CD4-positive, alpha-beta T cell treated with Interleukin-15 for 1 hour (primary cell): ENCODE results near the gene IQCH.
"Not testable (repeated sequence)": the region's sequence is repeated elsewhere in the genome, so short reads cannot be mapped to it uniquely, and the experiment has no call there.

Experiments used
- DNase-seq: peaks from one replicate; pipeline ENCODE4 v3.0.0-alpha.2; 2020

The IQCH gene

DNA sequence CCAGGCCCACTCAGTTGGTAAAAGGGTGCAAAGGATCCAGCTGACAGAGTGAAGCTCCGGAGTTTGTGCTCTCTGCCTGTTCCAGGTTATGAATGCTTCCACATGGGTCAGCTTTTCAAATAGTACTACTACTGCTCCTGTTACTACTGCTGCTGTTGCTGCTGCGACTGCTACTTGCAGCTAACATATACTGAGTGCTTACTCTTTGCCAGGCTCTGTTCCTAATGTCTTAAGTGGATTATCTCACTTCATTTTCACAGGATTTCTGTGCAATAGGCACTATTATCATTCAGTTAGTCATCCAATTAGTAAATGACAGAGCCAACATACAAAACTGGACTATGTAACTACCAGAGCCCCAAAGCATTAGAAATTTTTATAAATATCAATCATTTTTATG lies 106.5 kb downstream of the IQCH start:
- DNase-seq: no peak

DNA sequence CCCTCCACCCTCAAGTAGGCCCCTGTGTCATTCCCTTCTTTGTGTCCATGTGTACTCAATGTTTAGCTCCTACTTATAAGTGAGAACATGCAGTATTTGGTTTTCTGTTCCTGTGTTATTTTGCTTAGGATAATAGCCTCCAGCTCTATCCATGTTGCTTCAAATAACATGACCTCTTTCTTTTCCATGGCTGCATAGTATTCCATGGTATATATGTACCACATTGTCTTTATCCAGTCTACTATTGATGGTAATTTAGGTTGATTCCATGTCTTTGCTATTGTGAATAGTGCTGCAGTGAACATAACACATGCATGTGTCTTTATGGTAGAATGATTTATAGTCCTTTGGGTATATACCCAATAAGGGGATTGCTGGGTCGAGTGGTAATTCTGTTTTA lies 109.1 kb downstream of the IQCH start:
- DNase-seq: not testable (repeated sequence)

DNA sequence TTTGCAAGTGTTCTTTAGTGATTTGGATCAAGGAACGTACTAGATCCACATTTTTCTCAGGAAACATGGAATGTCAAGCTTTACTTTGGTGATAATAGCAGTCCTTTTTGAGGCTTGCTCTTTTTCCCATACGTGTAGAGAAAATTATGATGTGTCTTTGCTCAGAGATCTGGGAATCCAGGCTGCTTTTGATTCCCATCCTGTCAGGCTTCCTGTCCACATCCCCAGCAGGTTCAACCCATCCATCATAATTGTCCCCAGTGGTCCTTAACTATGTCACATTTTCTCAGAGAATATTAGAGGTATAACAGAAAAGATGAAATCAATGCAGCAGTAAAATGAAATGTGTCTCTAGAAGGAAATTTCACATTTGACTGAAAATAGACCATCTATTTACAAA lies 111.4 kb downstream of the IQCH start:
- DNase-seq: no peak

DNA sequence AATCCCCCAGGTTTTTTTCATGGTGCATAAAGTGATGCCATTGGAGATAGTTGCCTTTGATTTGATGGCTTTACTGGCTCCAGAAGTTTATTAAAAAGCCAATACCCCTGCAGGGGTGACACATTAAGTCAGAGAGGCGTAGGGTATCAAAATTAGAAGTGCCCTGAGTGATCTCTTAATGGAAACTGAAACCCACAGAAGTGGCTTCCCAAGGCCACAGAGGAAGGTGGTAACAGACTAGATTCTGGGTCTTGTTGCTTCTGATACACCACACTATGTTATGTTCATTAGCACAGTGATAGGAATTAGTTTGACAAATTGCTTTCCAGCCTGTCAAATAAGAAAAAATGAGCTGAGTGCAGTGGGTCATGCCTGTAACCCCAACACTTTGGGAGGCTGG lies 112.3 kb downstream of the IQCH start:
- DNase-seq: no peak

DNA sequence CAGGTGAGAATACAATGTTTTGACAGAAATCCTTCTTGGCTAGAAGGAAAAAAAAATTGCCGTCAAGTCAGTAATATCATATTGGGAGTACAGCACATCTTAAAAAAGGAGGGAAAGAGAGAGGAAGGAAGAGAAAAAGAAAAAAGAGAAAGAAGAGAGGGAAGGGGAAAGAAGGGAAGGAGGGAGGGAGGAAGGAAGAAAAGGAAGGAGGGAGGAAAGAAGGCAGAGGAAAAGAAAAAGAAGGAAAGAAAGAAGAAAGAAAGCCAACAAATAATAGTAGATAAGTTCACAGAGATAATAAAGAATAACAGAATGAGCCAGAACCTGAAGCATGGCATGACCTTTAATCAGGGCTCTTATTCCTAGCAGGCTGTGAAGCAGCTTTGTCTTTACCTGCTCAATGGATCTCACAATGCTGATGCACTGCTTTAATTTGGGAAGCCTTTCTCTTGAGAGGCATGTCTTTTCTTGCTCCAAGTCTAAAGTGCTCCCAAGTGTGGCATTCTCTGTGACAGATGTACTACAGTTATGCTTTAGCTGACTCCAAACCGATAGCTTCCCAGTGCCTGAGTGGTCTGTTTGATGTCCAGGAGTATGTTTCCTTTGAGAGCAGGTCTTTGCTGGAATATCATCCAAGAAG lies 114.9 kb downstream of the IQCH start:
- no peak for DNase-seq

DNA sequence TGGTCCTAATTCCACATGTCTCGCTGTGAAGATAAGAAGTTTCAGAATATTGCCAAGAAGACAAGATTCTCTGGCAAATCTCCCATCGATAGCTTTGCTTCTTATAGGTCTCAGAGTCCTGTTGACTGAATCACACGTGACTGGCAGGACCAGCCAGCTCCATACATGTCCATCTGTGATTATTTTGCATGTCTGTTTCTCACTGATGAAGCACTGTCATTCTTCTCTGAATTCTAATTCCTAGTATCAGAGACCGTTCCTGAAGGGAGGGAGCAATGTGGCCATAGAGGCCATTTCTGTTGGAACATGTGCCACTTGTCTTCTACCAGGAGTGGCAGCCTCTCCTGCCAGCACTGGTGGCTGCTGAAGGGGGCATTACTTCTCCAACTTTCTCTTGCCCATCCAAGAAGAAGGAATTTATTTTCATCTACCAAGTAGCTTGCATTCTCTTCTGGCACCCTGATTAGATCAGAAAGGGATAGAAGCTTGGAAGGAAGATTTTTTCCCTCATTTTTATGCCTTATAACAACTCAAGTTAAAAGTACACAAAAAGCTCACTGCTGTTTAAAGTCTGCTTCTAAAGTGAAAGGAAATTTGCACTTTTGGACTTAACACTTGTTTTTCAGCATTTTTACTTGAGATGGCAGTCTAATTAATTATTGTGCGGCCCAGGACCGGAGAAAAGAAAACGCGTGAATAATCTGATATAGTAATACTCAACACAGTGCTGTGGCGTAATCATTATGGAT lies 115.8 kb downstream of the IQCH start:
- no peak for DNase-seq

DNA sequence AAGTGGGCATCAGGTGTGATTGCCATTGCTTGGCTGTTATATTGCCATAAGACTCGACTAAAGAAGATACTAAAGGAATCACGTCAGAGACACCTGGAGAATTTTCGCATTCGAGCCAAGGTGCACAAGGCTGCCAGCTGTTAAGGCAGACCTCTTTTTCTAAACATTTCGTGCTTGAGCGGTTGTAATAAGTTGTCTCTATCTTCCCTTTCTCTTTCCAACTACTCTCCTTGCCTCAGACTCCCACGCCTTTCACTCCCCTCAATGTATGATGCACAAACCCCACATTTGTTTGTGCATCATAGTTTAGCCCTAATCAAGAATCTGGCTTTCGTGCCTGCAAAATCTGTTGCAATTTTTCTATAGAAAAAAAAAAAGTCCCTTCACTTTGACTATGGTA lies 118.0 kb downstream of the IQCH start:
- DNase-seq: no peak

DNA sequence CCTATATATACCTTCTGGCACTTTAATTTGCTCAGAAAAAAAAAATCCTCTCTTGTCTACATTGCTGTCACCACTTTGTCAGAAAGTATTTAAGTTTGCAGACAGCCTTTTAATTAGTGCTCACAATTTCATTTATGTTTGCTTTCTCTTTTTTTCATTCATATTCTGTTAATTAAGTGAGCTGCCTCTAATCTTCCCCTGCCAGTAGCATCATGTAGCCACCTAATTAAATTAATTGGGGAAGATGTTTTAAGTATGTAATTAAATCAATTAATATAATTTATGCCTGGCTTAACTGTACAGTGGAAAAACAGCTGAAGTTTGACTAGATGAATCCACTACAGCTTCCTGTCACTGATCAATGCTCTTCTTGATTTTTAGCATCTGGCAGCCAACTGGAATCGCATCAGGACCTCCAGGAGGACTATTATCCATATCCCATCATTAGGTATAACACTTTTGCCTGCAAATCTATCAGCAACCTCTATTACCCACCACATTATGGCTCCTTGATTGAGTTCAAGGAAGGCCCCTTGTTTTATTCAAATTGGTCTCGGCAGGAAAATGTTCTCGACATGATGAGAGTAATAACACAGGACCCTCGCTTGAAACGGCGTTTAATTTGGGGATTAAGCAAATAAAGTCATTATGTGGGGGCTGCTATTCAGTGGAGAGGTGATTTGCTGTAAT lies 118.5 kb downstream of the IQCH start:
- DNase-seq: no peak

DNA sequence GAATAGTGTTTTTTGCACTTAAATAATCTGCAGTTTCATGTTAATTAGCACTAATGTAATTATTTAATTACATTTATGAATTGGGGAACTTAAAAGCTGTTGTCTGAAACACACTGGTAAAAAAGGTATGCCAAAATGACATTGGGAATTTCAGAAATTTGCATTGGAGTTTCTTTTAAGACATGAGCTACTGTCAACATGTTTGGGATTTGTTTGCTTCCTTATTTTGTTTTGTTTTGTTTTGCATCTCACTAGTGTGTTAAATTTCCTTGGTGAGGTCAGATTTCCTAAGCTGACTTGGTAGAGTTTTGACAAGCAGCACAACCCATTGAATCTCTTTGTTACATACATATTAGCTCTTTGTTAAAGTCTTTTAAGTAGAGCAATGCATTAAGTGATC lies 119.4 kb downstream of the IQCH start:
- DNase-seq: no peak

DNA sequence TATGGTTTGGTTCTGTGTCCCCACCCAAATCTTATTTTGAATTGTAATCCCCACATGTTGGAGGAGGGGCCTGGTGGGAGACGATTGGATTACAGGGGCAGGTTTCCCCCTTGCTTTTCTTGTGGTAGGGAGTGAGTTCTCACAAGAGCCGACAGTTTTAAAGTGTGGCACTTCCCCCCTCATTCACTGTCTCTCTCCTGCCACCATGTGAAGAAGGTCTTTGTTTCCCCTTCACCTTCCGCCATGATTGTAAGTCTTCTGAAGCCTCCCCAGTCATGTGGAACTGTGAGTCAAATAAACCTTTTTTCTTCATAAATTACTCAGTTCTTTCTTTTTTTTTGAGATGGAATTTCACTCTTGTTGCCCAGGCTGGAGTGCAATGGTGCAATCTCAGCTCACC lies 124.9 kb downstream of the IQCH start:
- no peak for DNase-seq

DNA sequence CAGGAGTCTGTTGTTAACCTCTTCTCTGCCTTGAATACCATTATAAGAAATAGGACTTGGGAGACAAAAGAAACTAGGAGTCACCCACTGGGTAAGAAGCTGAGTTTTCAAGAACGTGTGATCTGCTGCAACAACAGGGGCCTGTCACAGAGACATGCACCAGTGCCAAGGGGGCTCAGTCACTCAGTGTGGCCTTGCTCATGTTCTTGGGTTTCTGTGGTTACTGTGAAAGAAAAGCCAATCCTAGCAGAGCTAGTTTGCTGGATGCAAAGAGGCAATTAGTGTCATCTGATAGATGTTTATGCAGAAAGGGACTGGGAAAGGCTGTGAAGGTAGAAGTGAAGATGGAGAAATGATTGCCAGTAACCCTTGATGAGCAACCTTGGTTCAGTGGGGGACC lies 126.3 kb downstream of the IQCH start:
- no peak for DNase-seq

DNA sequence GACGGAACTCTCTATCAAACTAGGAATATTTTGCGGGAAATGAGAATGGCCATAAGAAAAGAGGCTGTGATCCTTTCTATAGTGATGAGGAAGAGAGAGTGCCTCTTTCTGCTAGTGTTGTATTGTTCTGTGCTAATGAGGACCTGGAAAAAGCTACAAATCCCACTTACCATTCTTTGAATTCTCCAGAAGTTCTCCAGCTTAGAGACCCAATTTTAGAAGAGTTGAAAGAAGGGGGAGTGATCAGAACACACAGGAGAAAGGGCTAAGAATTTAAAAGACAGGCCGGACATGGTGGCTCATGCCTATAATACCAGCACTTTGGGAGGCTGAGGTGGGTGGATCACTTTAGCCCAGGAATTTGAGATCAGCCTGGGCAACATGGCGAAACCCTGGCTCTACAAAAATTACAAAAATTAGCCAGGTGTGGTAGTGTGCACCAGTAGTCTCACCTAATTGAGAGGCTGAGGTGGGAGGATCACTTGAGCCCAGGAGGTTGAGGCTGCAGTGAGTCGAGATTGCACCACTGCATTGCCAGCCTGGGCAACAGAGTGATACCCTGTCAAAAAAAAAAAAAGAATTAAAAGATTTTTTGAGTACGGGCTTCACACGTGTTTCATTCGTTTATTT lies 126.9 kb downstream of the IQCH start:
- DNase-seq: no peak

DNA sequence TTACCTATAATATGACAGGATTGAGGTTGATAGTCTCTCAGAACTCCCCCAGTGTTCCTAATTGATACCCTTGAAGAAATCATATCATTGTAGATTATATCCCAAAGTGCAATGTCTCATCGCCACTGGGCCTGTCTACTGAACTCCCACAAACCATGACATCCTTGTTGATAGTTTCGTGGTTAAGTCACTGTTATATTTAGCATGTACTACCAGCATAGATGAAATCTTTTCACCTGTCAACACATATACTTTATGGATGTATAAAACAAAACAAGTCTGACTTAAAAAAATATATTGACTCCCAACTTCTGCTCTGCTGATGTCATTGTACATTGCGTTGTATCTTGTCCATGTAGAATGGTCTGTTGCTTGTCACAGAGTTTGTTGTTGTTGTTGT lies 128.1 kb downstream of the IQCH start:
- no peak for DNase-seq

DNA sequence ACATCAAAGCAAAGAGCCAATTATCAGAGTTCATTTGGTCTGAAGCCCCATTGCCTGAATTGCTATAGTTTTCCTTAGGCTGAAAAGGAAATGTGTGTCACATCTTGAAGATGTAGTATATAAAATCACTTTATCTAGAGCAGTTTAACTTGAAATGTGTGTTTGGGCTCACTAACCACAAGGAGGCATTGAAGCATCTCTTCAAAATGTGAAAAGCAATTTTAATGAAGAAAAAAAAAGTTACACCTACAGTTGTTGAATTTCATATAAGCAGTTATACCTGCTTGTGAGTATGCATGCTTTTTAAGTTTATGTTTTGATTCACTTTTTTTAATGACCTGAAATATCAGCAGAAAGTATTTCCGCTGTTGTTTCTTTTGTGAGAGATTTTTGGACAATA lies 129.3 kb downstream of the IQCH start:
- no peak for DNase-seq

DNA sequence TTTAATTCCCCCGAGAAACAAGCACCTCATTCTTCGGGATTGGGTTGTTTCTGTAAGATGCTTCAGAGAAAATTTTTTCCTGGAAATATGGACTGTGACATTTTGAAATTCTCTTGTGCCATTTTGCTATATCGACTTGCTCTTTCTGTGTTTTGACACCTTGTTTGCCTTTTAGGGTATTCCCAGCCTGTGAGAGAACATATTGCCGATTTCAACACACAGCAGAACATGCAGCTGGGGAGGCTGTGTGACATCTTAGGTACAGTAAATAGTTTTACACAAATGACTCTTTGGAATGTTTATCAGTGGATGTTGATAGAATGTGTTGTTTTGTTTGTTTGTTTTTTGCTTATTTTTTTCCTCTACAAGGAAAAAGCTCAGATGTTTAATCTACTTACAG lies 130.2 kb downstream of the IQCH start:
- no peak for DNase-seq

DNA sequence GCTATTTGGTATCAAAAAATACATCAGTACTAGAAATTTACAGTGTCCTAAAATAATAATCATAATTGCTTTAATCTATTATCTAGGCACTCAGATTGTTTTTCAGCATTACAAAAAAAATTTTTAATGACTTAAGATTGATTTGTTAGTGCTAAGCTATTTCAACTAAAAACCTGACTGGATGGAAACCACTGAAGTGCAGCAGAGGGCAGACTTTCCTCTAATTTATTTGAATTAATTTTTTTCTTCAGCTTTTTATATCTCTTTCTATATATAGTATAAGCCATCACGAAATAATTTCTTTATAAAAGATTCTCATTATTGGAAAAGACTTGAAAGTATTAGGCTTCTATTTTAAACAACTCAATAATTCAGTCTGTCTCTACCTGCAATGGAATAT lies 131.4 kb downstream of the IQCH start:
- DNase-seq: no peak

DNA sequence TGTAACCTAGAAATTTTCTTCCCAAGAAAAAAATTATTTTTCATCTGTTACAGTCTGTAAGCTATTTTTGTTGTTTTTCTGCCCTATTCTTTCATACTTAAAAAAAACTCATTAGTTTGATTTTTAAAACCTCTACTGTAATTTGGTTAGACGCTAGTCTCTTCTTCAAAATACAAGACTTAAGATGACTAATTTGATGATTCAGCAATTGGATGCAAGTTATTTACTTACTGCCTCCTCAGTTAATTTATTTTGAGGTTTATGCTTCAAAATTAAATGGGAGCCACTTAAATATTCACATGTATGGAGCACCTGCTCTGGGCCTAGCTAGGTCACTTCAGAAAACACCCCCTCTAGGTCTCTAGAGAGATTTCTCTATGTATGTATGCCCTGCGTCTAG lies 132.4 kb downstream of the IQCH start:
- DNase-seq: no peak

DNA sequence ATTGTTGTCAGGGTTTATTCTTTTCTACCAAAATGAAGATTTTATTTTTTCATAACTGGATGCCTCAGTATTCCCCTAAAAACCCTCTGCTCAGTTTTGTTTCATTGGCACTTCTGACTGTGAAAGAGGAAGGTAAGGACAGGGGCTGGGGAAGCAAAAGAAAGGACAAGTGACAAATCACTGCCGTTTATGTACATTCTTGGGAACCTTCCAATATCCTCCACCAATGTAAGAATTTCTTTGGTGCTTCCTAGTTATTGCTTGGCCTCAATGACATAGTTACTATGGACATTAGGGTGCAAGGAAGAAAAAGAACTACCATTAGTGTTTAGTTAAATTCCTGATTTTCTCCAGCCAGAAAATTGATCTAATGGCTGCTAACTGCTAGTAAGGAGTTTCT lies 135.4 kb downstream of the IQCH start:
- no peak for DNase-seq

DNA sequence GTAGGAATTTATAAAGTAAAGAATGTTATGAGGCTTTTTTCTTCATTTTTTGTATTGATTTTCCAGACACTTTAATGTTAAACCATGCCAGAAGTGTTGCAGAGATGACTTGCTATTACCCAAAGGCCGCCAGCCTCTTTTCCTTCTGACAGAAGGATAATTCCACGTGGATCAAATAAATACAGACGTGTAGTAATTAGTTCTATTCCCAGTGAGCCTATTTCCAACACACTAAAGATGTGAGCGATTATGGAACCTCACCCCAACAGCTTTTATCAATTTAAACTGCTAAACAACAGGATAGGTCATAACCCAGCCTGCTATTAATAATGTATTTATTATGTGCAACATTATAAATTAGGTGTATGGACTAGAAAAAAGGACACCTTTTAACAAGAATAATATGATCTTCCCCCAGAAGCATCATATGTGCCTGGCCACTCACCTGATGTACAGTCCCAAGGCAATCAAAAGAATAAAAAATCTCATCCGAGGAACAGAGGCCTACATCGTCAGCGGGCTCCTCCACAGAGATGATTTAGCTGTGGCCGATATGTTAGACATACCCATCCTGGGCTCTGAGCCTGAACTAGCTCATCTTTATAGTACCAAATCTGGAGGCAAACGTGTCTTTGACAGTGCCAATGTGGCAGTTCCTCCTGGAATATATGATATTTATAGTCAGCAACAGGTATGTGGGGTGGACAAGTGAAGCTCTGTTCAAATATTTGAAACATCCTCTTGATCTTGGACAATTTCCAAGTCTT lies 140.5 kb downstream of the IQCH start:
- DNase-seq: no peak

DNA sequence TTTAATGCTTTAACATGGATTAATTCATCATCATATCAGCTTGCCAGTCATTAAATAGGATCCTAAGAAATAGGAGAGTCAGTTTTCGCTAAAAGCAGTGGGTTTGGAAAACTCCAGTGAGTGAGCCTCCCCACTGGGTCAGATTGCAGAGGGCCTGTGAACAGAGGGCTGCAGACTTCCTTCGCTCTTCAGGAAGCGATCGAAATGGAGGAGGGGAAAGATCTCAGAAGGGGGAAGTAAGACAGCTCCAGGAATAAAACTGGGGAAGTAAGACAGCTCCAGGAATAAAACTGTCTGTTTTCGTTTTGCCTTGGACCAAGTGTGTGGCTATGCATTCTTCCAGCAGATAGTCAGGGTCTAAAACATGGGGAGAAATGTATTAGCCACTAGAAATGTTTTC lies 141.5 kb downstream of the IQCH start:
- no peak for DNase-seq

DNA sequence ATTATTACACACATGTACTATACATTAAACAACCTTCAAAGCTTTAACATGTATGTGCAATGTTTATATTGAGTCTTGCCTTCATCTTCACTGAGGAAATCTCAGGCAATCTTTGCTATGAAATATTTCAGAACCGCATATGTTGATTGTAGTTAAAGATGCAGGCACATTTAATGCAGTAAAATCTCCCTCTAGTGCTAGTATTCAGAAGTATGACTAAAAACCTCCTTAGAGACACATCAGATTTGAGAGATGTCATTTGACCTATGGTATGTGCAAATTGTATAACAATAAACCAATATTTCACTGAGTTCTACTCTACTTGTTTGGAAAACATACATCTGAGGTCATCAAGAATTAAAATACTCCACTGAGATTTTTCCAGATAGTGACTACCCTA lies 142.6 kb downstream of the IQCH start:
- no peak for DNase-seq

DNA sequence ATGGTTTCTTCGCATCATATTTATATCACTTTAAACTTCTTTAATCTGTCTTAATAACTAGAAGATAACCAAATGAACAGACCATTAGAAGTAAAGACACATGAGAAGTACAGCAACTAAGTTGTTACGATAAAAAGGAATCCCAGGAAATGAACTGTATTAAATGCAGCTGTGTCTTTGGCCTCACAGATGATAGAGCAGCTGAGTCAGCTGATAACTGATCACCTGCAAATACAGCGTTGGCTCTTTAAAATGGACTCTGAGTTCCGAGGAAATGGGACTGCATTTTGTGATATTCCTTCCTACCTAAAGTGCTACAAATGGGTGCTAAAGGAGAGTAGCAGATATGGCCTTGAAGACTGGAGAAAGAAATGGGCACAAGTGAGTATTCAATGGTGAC lies 145.3 kb downstream of the IQCH start:
- DNase-seq: no peak

DNA sequence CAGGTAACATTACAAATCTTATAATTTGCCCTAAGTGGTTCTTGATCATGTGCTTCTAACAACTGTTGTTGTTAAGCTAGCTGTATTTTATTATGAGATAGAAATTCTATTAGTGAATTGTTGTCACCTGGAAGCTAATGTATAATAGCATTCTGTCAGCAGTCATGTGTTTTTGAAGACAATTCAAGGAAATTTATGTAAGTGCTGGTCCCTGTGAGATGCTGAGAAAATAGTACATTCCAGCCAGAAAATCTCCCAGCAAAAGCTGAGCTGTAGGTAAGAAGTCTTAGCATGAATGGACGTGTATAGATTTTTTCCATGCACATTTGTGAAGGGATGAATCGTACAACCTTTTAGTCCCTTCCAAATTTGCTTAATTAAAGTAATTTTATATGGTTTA lies 146.3 kb downstream of the IQCH start:
- DNase-seq: no peak
